IPS DF 4.7 (cell line): ENCODE results near the gene TRAP1.

Source experiments
- DNase-seq: peaks from one replicate; pipeline ENCODE4 v3.0.0-alpha.2; 2013; ENCODE audit warnings: low spot score; ENCODE audit errors: extremely low read depth

The TRAP1 gene

GRCh38 chr16:3713587-3714242 lies 3.6 kb downstream of the TRAP1 start:
- no peak for DNase-seq

GRCh38 chr16:3712861-3713372 lies 4.4 kb downstream of the TRAP1 start:
- no peak for DNase-seq

GRCh38 chr16:3706253-3707012 lies 10.9 kb downstream of the TRAP1 start:
- DNase-seq: no peak

GRCh38 chr16:3702082-3702481 lies 15.2 kb downstream of the TRAP1 start:
- no peak for DNase-seq

DNA sequence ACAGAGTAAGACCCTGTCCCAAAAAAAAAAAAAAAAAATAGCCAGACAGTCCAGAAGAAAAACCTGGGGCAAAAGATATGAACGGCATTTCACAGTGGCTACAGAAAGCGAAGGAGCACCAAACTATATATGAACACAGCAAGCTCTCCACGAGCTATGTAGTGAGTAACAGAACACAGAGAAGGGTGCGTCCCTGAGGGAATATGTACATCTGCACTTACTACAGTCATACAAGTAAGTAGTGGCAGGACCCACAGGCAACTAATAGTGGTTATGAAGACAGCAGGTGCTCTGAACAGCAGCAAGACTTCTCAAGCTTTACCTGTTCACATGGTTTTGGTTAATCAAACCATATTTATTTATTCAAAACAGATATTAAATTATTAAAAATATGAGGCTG lies 15.8 kb downstream of the TRAP1 start:
- no peak for DNase-seq

- DNase-seq: no peak
Observed at GRCh38 chr16:3698941-3699340, 18.4 kb downstream of the TRAP1 start.

- DNase-seq: no peak
Observed at GRCh38 chr16:3696425-3697218, 20.7 kb downstream of the TRAP1 start.

DNA sequence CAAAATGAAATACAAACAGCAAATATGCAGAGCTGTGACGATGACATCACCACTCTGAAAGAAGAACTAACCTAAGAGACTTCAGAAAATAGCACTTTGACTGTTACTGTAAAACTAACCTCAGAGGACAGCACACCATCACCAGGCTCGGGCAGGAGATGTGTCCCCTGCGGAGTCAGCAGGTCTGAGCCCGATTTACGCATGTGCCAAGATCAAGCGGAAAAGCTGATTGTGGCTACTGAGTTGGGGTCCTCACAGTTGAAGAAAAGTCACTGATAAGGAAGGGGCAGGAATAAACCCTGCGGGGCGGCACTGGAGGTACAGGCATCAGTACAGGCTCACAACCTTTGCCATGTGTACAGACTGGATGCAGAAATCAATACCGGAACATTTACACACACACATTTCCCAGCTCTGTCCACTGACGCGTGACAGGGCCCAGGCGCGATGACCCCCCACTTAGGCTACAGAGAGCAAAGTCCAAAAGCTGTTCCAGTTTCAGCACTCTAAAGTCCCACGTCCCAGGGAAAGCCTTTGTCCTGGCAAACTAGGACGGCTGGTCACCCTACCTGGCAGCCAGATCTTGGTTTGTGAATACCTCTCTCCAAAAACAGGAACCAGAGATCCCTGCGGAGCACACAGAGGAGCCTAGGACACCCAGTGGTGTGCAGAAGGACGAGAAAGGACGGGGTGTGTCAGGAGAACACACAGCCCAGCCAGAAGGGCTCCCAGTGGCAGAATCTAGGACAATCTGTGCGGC lies 21.5 kb downstream of the TRAP1 start:
- DNase-seq: no peak

DNA sequence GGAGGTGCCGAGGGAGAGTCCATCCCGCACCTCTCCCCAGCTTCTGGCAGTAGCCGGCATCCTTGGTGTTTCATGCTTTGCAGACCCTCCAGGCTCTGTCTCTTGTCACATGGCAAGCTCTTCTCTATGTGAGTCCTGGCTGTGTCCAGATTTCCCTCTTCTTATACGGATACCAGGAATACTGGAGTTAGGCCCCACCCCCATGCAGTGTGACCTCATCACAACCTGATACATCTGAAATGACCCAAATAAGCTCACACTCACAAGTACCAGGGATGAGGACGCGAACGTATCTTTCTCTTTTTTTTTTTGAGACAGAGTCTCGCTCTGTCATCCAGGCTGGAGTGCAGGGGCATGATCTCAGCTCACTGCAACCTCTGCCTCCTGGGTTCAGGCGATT lies 23.3 kb downstream of the TRAP1 start:
- DNase-seq: no peak

GRCh38 chr16:3691761-3692160 lies 25.6 kb downstream of the TRAP1 start:
- no peak for DNase-seq

GRCh38 chr16:3690980-3691720 lies 26.2 kb downstream of the TRAP1 start:
- no peak for DNase-seq

- peak; percentile 56 for DNase-seq
Observed at GRCh38 chr16:3690470-3690928, 26.8 kb downstream of the TRAP1 start.

- no peak for DNase-seq
Observed at GRCh38 chr16:3689731-3690130, 27.6 kb downstream of the TRAP1 start.

DNA sequence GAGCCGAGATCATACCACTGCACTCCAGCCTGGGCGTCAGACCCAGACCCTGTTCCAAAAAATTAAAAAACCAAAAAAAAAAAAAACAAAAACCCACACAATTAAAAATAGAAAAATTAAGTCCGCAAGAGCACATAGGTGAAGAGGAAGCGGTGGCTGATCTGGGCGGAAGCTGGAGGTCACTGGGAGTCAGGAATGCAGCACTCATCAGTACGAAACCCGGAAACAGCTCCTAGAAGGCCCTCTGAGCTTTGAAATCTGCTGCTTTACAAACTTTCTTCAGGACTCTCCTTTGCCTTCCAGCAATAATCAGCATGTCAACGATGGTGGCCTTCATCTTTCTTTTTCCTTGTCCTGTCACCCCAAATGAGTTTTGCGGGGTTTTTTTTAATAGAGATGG lies 29.5 kb downstream of the TRAP1 start:
- DNase-seq: no peak

GRCh38 chr16:3687021-3687420 lies 30.3 kb downstream of the TRAP1 start:
- no peak for DNase-seq

DNA sequence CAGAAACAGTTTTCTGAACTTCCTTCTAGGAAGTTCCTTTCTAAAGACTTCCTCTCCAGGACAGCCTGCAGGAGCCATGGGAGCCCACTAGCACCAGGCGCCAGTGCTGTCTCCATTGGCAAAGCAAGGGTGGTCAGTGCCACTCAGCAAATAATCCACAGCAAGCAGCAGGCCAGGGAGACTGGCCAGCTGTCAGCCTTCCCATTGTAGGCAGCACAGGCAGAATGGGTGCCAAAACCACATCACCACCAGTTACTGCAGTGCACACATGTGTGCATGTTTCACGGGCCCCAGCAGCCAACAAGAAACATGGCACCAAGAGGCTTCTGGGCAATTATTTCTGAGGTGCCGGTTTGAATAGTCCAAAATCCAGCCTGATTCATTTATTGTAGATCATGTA lies 36.1 kb downstream of the TRAP1 start:
- DNase-seq: no peak

DNA sequence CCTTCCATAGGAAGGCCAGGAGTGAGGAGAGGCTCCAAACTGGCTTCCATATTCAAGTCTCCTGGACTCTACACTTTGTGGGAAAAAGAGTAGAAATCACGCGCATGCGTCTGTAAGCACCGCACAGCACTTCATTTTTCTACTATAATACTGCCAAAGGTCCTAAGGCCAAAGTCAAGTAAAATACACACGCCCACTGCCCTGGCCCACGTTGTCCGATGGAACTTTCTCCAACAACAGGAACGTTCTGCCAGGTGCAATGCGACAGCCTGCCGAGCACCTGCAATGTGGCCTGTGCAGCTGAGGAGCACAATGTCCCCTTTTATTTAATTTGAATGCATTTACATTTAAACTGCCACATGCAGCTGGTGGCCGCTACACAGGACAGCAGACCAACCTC lies 39.3 kb downstream of the TRAP1 start:
- DNase-seq: no peak

- no peak for DNase-seq
Observed at GRCh38 chr16:3675601-3676130, 41.7 kb downstream of the TRAP1 start.

DNA sequence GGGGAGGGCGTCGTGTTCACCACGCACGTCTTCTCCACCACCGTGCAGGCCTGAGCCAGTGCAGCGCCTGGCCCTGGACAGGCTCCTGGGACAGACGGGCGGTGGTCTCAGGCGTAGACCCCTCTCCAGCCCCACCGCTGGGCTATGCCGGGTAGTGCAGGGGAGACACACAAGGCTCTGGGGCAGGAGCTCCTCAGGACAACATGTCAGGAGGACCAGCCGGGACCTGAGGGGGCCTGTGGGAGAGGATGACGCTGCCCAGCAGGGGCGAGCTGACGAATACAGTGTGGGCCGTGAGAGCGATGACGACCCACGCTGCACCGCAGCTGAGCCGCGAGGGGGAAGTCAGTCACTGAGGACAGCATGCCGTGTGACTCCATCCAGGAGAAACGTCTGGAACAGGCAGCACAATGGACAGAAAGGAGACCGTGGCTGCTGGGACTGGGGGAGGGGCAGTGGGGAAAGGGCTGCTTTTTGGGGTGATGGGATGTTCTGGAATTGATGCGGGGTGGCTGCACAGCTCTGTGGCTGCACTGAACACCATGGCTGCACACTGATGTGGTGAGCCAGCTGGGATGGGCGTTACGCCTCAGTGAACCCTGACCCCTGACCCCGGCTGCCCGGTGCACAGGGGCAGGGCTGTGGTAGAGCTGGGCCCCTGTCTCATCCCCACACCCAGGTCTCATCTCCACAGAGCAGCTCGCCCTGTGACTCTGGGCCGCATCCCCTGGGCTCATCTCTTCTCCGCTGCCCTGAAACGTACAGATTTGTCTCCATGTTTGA lies 42.6 kb downstream of the TRAP1 start:
- DNase-seq: no peak
